Pulmonary artery endothelial cell (primary cell): Measurements from ENCODE around the gene RNASE7. TPM values are rescaled to one million over a fixed set of nuclear protein-coding genes. Genes with fewer than 3 reads are reported as not detected.
"Not testable (repeated sequence)": the region's sequence is repeated elsewhere in the genome, so short reads cannot be mapped to it uniquely, and the experiment has no call there.

Experiments used
- DNase-seq: peaks from one replicate; pipeline ENCODE4 v3.0.0-alpha.2; 2011; ENCODE audit warnings: low read depth, low spot score
- total RNA-seq: library from RNA; depleted of rRNA; stranded (reverse); fragments of >200 nt; gene quantifications from 2 replicates; pipeline ENCODE4 v1.2.3, GENCODE V29; 2014

The RNASE7 gene
- total RNA-seq, 1 donor from 2014 or later = not detected

DNA sequence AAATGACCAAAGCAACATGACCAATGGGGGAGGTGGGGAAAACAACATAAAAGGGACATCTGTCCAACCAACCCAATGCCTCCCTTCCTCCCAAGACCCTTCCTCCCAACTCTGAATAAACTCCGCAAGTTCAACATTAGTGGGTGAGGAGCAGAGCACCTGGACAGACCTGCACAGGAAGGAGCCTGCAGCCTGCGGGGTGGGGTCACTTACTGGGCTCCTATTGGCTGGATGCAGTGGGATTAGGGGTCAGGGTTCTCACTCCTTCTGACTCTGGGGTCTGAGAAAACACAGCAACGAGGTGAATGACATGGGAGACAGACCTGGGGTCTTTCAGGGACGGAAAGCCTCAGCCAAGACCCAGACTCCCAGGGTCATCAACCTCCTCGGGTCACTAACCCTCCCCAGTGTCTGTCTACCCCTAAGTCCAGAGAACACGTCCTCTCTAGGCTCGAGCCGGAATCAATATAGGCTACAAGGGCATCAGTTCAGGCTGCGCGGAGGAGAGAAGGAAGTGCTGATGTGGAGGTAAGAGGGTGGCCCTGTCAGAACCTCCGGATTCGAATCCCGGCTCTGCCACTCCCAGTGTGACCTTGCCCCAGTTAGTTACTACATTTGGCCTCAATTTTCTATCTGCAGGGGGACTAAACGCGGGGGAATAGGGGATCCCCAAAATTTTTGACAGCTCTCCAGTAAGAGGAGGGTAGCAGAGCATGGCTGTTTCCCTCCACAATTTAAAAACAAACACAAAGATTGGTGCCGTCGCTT lies 18.2 kb upstream of the RNASE7 start:
- DNase-seq = no peak

DNA sequence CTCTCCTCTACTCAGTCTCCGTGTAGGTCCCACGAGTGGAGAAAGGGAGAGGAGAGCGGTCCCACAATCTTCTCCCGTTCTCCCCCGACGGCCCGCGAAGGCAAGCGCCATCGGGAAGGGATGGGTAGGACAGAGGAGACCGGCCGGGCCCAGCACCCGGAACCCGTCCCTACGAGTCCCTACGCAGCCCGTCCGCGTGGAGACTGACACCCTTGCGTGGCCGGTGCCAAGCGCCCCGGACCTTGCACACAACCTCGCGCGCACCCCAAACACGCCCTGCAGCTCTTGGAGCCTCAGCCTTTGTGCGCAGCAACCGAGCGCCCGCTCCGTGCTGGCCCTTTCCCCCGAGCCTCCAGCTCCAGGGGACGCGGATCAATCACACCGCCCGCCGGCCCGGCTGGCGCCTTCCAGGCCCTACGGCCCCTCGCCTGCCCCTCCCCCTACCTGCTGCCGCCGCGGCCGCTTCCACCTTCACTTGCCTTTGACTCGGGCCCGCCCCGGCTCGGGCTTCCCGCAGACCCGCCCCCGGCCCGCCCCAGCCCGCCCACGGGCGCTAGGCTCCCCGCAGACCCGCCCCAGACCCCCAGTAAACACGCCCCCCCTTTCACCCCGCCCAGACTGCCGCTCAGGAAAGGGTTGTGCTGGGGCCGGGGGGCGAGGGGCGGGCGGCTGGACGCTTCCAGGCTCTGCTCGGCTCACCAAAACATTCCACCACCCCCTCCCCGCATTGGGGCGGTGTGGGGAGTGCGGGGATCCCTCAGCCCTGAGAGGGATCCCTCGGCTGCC lies 17.4 kb upstream of the RNASE7 start, which contains the start of gene NDRG2:
Gene NDRG2, minus strand, starts transcription at position 477 of the 786 bp plus-strand sequence. CDS start 1,746 bp downstream, outside the sequence.
- DNase-seq = no peak

DNA sequence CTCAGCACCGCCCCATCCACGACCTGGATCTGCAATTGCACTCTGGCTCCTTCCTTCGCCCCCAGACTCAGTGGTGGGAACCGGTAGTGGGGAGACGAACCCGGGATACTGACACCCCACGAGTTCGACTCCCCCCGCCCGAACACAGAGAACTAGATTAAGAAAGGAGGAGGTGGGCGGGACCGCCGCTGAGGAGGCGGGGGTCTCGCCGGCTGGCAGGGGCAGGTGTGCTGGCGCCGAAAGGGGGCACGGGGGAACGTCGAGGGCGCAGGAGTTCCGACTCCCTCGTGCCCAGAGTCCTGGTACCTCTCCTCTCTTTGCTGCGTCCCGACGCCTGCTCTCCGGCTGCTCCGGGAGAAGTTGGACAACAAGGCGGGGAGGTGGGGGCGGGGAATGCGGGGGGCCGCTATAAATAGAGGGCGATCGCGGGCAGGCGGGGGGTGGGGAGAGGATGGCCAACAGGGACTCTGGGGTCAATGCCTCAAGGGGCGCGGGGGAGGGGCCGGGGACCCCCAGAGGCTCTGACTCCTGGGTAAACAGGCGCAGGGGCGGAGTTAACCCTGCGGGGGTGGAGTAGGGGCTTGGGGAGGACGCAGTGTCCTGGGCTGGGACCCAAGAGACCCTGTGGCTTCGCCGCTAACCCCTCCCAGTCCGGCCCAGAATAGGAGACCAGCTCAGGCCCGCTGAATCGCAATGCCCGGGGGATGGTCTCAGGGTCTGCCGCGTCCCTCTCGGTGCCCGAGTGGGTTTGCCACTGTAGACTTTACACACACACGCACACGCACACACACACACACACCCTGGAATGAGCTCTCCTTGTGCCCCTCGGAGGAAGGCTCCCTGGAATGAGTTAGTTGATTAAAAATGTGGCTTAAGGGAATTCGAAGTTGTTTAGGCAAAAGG lies 16.5 kb upstream of the RNASE7 start:
- no peak for DNase-seq

DNA sequence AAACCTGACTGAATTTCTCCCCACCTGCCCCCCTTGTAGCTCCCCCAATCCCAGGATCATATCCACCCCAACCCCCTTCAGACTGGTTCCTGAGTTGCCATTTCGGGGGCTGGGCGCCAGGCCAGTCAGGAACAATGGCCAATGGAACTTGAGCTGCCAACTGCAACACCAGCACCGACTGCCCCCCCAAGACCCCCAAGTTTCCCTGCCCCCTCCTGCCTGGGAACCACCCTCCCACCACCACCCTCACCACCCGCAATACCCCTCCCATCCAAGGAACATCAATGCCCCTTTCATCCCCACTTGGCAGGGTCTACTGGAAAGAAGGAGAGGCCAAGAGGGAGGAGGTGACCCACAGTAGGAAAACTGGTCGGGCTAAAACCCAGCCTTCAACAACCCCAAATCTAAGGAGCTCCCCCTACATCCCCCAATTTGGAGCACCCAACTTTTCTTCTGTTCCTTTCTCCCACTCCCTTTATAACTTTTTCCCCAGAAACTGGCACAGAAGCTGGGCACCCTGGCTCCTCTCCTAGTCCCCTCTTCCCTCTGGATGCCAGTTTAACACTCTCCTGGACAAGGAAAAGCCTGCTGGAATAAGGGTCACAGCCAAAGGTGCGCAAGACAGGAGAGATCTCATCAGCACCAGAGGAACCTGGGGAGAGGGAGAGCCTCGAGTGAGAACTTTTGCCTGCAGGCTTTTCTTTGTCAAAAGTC lies 15.7 kb upstream of the RNASE7 start:
- no peak for DNase-seq

DNA sequence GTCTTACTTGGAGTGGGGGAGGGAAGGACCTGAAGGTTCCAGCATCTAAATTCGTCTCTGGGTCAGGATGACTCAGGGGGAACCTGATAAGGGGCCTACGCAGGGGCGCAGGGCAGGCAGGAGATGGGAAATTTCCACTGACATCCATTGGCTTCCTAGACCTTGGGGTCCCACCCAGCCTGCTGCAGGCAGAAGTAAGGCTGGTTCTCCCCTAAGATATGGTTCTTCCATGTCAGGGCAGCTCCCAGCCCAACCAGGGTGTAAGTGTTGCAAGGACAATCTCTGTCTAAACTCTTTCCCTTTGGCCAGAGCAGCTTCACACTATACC lies 15.2 kb upstream of the RNASE7 start:
- DNase-seq = no peak

DNA sequence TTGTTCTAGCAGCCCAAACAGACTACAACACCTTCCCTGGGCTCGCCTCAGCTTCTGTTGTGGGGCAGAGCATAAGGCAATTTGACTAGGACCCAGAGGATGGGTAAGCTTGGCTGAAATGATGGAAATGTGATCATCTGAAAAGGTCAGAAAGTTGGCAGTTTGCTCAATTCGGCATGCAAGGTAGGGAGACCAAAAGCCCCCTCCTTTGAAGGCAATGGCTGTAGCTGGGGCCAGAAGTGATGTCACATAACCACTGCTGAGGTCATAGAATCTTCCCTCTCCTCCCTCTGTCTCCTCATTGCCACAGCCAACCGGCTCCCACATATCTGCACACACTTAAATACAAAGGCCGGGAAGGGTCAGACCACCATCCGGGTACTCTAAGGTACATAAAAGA lies 12.2 kb upstream of the RNASE7 start, which contains the start of gene TPPP2:
Gene TPPP2, plus strand, starts transcription at position 301 of the 400 bp plus-strand sequence. CDS start 365 bp downstream, outside the sequence.
- DNase-seq = no peak

DNA sequence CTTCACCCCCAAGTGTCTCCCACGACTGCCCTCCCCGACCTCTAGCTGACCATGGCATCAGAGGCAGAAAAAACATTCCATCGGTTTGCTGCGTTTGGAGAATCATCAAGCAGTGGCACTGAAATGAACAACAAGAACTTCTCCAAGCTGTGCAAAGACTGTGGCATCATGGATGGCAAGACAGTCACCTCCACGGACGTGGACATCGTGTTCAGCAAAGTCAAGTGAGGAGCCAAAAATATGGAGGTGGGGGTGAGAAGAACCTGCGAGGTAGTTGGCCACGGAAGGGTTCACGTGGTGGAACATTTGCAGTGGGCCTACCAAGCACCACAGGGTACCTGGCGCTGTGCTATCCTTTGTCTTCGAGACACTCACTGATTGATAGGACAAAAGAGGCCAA lies 11.6 kb upstream of the RNASE7 start:
- DNase-seq = no peak

DNA sequence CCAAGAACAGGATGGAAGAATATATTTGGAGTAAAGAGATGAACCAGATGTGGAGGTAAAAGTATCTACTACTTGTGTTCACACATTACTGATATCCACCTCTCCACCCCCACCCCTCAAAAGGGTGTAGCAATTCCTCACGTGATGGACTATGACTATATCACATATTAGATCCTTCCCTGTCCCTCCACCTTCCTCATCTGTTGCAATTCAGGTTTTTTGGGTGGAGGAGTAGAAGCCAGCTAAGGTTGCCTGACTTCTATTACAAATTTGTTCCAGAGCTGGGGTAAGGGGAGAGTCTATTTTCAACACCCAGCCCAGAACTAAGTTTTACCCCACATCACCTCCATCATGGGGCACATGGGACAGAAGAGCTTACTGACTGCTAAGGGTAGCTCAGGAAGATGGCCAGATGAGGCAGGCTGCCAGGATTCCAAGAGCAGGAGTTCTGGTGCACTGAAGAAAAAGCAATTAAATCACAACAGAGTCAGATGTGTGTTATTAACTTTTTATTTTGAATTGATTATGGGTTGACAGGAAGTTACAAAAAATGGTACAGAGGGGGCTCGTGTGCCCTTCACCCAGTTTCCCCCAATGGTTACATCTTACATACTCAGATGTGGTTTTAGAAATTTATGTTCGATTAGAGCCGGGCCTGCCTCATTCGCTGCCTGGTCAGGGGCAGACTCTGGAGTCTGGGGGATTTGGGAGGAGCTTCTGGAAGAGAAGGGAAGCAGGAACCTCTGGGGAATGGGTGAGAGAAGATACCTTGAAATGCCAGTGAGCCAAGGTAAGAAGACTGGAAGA lies 9.6 kb upstream of the RNASE7 start:
- no peak for DNase-seq

DNA sequence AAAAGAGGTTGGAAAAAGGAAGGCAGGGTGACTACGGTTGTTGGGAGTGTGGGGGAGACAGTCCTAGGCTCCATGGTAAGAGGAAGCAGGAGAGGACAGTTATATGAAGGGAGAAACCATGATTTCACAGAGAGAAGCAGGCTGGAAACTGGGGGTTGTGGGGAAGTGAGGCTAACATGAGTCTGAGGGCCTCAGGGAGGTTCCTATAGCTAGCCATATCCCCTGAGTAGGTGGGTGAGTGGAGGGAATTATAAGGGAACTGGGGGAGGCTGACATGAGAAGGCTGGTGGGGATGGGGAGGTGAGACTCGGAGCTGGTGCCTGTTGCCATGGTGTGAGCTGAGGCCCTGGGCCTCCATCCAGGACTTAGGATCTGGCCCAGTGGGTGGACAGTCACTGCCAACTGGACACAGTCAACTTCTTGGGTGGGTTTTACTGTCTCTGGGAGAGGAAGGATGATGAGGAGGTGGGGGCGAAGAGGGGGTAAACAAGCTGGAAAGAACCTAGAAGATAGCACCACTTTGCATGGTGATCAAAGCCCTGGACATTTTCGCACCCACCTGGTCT lies 8.9 kb upstream of the RNASE7 start:
- no peak for DNase-seq

DNA sequence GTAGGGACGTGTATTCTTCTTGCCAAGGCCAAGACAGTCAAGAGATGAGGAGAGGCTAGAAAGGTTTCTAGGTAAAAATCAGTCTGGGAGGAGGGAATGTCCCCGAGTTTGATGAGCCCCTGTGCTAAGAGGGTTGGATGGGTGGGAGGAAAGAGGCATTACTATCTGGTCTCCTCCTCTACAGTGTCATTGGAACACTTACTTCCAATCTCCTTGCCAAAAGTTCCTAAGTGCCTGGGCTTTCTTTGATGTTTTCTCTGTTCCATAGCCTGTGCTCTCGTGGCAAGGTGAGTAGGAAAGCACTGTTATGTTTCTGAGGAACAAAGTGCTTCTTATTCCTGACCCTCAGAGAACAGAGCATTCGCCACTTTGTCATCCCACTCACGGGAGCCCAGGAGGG lies 7.5 kb upstream of the RNASE7 start, which contains the start of gene RNASE13:
Gene RNASE13, minus strand, starts transcription at position 101 of the 400 bp plus-strand sequence. CDS start 519 bp downstream, outside the sequence.
- DNase-seq = no peak

DNA sequence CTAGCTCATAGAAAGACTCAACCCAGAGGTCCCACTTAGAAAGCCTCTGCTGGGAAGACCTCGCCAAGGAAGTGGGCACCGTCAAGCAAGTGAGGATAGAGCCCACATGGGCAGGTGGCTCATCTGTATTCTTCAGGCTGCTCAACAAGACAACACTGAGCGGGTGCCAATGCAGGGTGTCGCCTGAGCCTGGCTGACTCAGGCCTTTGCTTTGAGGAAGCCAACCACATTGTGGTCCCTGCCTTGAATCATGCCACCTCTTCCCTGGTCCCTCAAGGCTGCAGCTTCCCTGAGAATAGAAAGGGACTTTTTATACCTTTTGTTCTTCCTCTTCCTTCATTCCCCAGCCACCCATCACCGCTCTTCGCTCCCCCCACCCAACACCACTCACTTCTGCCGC lies 5.4 kb upstream of the RNASE7 start:
- no peak for DNase-seq

DNA sequence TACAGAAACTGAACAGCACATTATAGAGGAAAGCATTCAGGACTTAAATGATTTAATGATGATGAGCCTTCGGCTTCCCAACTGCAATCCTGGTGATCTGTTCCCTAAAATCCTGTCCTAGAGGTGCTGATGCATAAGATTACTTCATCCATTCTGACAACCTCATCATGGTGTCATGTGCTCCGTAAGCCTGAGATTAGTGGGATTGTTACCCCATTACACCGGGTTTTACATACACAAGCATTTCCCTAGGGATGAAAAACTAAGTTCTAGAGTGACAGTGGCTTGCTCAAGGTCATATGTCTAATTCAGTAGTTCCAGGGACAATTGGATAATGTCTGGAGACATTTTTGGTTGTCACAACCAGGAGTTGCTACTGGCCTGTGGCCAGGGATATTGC lies 5.0 kb upstream of the RNASE7 start:
- DNase-seq = no peak

DNA sequence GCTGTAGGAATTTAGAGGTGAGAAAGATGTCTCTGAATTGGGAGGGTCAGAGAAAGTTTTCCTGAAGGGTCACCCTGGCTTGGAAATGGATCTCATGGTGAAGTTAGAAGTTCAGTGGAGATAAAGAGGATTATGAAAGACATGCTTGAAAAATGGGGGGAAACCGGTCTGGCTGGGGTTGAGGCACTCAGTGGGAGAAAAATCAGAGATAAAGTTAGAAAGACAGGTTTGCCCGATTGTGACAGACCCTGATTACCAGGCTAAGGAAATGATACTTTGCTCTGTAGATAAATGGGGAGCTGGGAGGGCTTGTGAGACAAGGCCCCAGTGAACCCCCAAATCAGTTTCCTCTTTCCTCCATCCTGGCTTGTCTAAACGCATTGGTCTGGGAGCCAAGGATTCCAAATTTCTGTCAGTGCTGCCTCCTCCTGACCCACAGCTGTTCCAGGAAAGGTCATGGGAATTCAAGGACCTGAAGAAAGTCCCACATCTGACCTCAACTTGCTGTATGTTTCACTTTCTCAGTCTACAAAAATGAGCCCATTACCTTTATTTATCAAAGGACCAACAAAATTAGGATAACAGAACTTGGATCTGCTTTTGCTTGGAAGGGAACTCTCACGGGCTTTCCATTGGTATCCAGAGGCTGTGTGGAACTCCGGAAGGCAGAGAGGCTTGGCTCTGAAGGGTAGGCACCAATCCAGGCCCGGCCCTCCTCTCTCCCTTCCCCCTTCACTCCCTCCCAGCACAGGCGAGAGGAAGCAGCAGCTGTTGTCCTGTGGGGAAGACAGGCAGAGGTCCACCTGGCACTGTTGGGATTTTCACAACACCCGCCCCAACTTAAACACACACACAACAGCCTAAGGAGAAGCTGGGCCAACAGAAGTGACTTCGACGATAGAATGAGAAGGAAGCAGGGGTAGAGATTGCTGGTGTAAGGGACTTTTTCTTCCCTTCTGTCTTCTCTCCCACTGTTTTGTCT lies 3.4 kb upstream of the RNASE7 start:
- no peak for DNase-seq

DNA sequence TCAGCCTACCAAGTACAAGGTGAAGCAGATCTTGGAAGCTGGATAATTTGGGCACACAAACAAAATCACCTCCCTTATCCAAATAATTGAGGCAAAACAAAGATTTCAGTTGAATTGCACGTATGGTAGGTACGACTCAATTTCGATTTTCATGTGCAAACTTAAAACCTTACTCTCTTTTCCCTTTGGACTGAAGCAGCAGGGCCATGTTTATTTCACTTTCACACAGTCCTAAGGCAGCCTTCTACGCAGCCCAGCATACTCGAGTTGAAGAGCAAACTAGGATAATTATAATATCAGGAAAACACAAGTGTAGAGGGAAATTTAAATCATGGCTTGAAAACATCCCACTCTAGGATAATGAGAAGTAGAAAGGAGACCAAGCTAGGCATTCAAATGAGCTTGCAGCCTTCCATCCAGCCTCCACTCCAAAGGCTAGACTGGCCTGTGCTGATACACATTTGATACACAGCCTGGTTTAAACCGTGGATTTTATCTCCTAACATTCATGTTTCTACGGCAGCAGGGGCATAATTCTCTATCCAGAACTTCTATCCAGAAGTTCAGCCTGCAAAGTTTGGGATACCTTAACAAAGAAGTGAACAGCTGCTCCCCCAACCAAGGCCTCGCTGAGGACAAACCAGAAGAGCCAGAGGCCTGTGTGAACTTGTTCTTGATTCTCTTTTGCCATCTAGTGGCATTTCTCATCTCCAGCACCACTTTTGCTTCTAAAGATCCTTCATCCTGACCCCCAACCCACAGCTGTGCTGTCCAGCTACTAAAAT lies 2.4 kb upstream of the RNASE7 start:
- DNase-seq = no peak

DNA sequence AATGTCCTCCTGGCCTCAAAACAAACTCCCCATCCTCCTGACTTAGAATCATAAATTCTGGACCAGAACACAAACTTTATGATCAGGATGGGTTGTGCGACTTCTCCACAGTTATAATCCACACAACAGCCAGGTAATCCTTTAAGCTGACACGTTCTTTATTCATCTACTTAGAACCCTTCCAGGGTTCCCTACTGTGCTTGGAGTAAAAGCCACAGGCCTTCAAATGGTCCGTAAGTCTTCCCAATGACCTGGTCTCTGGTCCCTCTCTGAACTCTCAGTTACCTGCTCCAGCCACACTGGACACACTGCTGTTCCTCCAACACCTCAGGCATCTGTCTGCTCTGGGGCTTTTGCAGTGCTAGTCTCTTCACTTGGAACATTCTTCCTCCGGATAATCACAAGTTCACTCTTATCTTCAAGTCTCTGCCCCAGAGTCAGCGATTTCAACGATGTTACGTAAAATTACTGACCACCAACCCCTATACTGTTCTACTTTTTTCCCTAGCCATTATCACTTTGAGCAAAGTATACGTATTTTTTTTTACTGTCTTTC lies 1.7 kb upstream of the RNASE7 start:
- DNase-seq = no peak

DNA sequence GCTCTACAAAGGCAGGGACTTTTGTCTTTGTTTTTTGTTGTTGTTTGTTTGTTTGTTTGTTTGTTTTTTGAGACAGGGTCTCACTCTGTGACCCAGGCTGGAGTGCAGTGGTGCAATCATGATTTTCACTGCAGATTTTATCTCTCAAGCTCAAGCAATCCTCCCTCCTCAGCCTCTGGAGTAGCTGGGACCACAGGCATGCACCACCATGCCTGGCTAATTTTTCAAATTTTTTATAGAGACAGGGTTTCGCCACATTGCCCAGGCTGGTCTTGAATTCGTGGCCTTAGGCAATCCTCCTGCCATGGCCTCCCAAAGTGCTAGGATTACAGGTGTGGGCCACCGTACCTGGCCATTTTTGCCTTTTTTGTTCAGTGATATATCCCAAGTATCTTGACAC lies 1.2 kb upstream of the RNASE7 start:
- not testable (repeated sequence) for DNase-seq

DNA sequence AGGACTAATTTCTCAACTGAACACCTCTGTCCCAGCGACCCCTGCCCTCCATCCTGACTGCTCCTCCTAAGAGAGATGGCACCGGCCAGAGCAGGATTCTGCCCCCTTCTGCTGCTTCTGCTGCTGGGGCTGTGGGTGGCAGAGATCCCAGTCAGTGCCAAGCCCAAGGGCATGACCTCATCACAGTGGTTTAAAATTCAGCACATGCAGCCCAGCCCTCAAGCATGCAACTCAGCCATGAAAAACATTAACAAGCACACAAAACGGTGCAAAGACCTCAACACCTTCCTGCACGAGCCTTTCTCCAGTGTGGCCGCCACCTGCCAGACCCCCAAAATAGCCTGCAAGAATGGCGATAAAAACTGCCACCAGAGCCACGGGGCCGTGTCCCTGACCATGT lies 756 bp downstream of the RNASE7 start:
- DNase-seq = no peak
